HCT116 (cell line): Measurements from ENCODE around the gene CALU.

ENCODE experiments used
- EZH2 ChIP-seq: fragments of 200-600 bp; sonication (generic); IDR thresholded peaks from 2 replicates; pipeline ENCODE4 v1.6.1; 2017; ENCODE audit warnings: antibody characterized with exemption, mixed run types
- POLR2A ChIP-seq: IDR thresholded peaks from 2 replicates; pipeline ENCODE4 v1.7.0; 2011; ENCODE audit warnings: borderline replicate concordance; ENCODE audit not compliant: insufficient read depth, insufficient read length; ENCODE audit errors: extremely low read depth
- SIN3A ChIP-seq: IDR thresholded peaks from 2 replicates; pipeline ENCODE4 v1.6.1; 2012; ENCODE audit warnings: low read depth

DNA sequence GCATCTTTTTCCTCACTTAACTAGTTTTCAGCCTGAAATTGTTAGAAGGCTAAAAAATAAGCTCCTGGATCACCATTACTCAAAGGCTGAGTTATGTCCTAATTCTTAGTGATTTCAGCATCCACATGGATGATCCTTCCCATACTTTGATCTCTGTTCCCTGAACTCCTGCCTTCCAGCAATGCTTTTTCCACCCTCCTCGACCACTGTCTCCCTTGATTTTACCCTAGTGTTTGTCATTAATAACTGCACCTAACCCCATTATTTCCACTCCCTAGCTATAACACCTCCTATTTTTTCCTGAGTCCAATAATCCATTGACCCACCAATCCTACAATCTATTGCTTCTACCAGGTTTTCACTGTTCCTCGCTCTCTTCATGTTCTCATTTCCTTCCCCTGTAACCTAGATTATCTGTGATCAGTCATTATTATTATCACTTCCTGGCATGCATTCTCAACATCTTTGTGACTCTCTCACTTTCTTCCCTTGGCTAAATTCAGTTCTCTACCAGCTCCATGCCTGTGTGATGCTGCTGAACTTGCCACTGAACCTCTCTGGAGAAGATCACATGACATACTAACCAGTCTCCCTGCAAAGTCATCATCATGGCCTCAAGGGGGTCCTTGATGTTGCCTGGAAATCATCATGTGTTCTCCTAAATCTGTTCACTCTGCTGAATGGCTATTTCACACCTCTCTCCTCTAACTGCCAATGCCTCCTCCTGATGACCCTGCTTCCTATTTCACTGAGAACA is 6.5 kb upstream of the CALU start:
- TF ChIP-seq SIN3A: no peak
- TF ChIP-seq POLR2A: no peak
- TF ChIP-seq EZH2: no peak
